ENCODE measurements around the gene PPP2R5C. TPM values are rescaled to one million over a fixed set of nuclear protein-coding genes. Genes with fewer than 3 reads are reported as not detected.
A peak's percentile ranks its signal among the peaks of the same experiment; 100 is the strongest.

The PPP2R5C gene
- total RNA-seq, 1 donor from 2014 or later, result 227 TPM

GRCh38 chr14:101823511-101824120, 62.1 kb downstream of the PPP2R5C start:
- ChIA-PET POLR2A (interaction anchor here (0.6 to 7.6 kb wide), 18 partner anchors 11 to 249 kb away, joined by 3 to 313 read pairs (median 10); no protein-coding TSS in a partner anchor), CTCF (interaction anchor here (0.9 to 2.4 kb wide), 7 partner anchors 13 to 116 kb away, joined by 3 to 19 read pairs (median 8); no protein-coding TSS in a partner anchor)
- no peak for DNase-seq
- peak overlapping the region; percentile 80 for H3K4me3 Mint-ChIP-seq
- peak; percentile 31 for ATAC-seq (ENCODE audit: low read depth)
- intact Hi-C loops (cut with micrococcal nuclease), result loop anchor here (1.0 to 5.0 kb wide), 2 partner anchors 13 to 264 kb away; partner anchors contain the start of gene HSP90AA1
- H3K27me3 Mint-ChIP-seq, result no peaks in the 10 kb centered on the region
- H3K9me3 Mint-ChIP-seq, result peaks cover 3% of the 10 kb centered on the region
- peaks cover 91% of the 10 kb centered on the region for H3K4me1 Mint-ChIP-seq
- peak overlapping the region; percentile 99 for H3K27ac Mint-ChIP-seq
- H3K36me3 Mint-ChIP-seq (ENCODE audit: low read depth), result peaks cover 51% of the 10 kb centered on the region
- TF ChIP-seq CTCF (IDR thresholded peaks at IDR 0.05), result no peak

GRCh38 chr14:101824339-101824727, 62.8 kb downstream of the PPP2R5C start:
- H3K27me3 Mint-ChIP-seq, result no peaks in the 10 kb centered on the region
- ChIA-PET CTCF (interaction anchor here (0.9 to 2.4 kb wide), 7 partner anchors 13 to 117 kb away, joined by 3 to 19 read pairs (median 8); no protein-coding TSS in a partner anchor), POLR2A (interaction anchor here (0.6 to 7.6 kb wide), 20 partner anchors 12 to 248 kb away, joined by 3 to 313 read pairs (median 10); no protein-coding TSS in a partner anchor)
- H3K27ac Mint-ChIP-seq, result peak overlapping the region; percentile 99
- H3K4me1 Mint-ChIP-seq, result peaks cover 91% of the 10 kb centered on the region
- peaks cover 3% of the 10 kb centered on the region for H3K9me3 Mint-ChIP-seq
- DNase-seq, result no peak
- TF ChIP-seq CTCF (IDR thresholded peaks at IDR 0.05), result no peak
- H3K4me3 Mint-ChIP-seq, result peak overlapping the region; percentile 80
- intact Hi-C loops (cut with micrococcal nuclease), result loop anchor here (1.0 to 5.0 kb wide), 2 partner anchors 14 to 263 kb away; partner anchors contain the start of gene HSP90AA1
- peak; percentile 29 for ATAC-seq (ENCODE audit: low read depth)
- H3K36me3 Mint-ChIP-seq (ENCODE audit: low read depth), result peaks cover 50% of the 10 kb centered on the region

- no peaks in the 10 kb centered on the region for H3K27me3 Mint-ChIP-seq
Measured at GRCh38 chr14:101825797-101826196, 64.3 kb downstream of the PPP2R5C start.

GRCh38 chr14:101826351-101826750, 64.8 kb downstream of the PPP2R5C start:
- no peak for TF ChIP-seq CTCF (IDR thresholded peaks at IDR 0.05)
- ChIA-PET CTCF (interaction anchor here (0.7 to 2.4 kb wide), 4 partner anchors 10 to 57 kb away, joined by 3 to 11 read pairs (median 4); no protein-coding TSS in a partner anchor), POLR2A (interaction anchor here (1.0 to 7.6 kb wide), 12 partner anchors 11 to 139 kb away, joined by 3 to 313 read pairs (median 7); no protein-coding TSS in a partner anchor)
- H3K9me3 Mint-ChIP-seq, result peaks cover 3% of the 10 kb centered on the region
- peaks cover 83% of the 10 kb centered on the region for H3K4me1 Mint-ChIP-seq
- no peaks in the 10 kb centered on the region for H3K27me3 Mint-ChIP-seq
- H3K4me3 Mint-ChIP-seq, result peak overlapping the region; percentile 80
- ATAC-seq (ENCODE audit: low read depth), result no peak
- peaks cover 50% of the 10 kb centered on the region for H3K36me3 Mint-ChIP-seq (ENCODE audit: low read depth)
- no peak for DNase-seq
- peak overlapping the region; percentile 99 for H3K27ac Mint-ChIP-seq
- intact Hi-C loops (cut with micrococcal nuclease), result no loop called here

More at GRCh38 chr14:101825797-101826196, 64.3 kb downstream of the PPP2R5C start:
- peaks cover 48% of the 10 kb centered on the region for H3K36me3 Mint-ChIP-seq (ENCODE audit: low read depth)
- DNase-seq, result no peak
- H3K4me3 Mint-ChIP-seq, result peak overlapping the region; percentile 80
- H3K9me3 Mint-ChIP-seq, result peaks cover 3% of the 10 kb centered on the region
- no peak for ATAC-seq (ENCODE audit: low read depth)
- peak overlapping the region; percentile 99 for H3K27ac Mint-ChIP-seq
- peaks cover 86% of the 10 kb centered on the region for H3K4me1 Mint-ChIP-seq
- intact Hi-C loops (cut with micrococcal nuclease), result loop anchor here (1.0 kb wide), 5 partner anchors 14 to 123 kb away; no protein-coding TSS in a partner anchor
- ChIA-PET POLR2A (interaction anchor here (0.7 to 7.6 kb wide), 13 partner anchors 12 to 1759 kb away, joined by 3 to 313 read pairs (median 9); no protein-coding TSS in a partner anchor), CTCF (interaction anchor here (0.7 to 2.4 kb wide), 4 partner anchors 11 to 57 kb away, joined by 3 to 11 read pairs (median 4); no protein-coding TSS in a partner anchor)
- no peak for TF ChIP-seq CTCF (IDR thresholded peaks at IDR 0.05)

GRCh38 chr14:101827286-101827685, 65.8 kb downstream of the PPP2R5C start:
- CTCF ChIA-PET, result interaction anchor here (1.1 to 2.4 kb wide), 3 partner anchors 17 to 58 kb away, joined by 3 to 11 read pairs (median 4); no protein-coding TSS in a partner anchor
- H3K27ac Mint-ChIP-seq, result peak overlapping the region; percentile 89
- peaks cover 75% of the 10 kb centered on the region for H3K4me1 Mint-ChIP-seq
- no peaks in the 10 kb centered on the region for H3K27me3 Mint-ChIP-seq
- POLR2A ChIA-PET, result interaction anchor here (0.6 to 7.6 kb wide), 8 partner anchors 10 to 138 kb away, joined by 3 to 313 read pairs (median 11); no protein-coding TSS in a partner anchor
- peak overlapping the region; percentile 41 for H3K4me3 Mint-ChIP-seq
- peaks cover 50% of the 10 kb centered on the region for H3K36me3 Mint-ChIP-seq (ENCODE audit: low read depth)
- intact Hi-C loops (cut with micrococcal nuclease), result no loop called here
- peaks cover 3% of the 10 kb centered on the region for H3K9me3 Mint-ChIP-seq
- ATAC-seq (ENCODE audit: low read depth) (no peak), DNase-seq (no peak)
- no peak for TF ChIP-seq CTCF (IDR thresholded peaks at IDR 0.05)

Data from activated B cell treated with CpG ODN at 0.5 μM for 24 hours (primary cell).